ENCODE data around the gene TRPV5.

Gene TRPV5

DNA sequence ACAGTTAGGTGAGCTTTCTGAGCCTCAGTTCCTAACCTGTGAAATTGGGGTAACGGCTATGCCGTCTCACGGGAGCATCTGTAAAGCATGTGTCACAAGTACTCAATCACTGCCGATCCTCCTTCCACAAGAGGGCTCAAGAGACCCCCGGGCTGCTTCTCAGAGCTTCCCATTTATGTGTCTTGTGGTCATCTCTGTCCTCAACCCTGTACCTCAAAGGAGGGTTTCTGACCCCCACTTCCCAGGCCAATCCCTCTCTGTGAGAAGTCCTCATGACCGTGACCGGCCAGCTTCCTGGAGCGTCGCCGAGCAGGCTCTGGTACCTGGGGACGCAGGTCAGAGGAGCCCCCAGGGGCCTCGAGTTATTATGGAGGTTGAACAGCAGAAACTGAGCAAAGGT lies 510 bp upstream of the TRPV5 start:
- TF ChIP-seq, protein P1, sequence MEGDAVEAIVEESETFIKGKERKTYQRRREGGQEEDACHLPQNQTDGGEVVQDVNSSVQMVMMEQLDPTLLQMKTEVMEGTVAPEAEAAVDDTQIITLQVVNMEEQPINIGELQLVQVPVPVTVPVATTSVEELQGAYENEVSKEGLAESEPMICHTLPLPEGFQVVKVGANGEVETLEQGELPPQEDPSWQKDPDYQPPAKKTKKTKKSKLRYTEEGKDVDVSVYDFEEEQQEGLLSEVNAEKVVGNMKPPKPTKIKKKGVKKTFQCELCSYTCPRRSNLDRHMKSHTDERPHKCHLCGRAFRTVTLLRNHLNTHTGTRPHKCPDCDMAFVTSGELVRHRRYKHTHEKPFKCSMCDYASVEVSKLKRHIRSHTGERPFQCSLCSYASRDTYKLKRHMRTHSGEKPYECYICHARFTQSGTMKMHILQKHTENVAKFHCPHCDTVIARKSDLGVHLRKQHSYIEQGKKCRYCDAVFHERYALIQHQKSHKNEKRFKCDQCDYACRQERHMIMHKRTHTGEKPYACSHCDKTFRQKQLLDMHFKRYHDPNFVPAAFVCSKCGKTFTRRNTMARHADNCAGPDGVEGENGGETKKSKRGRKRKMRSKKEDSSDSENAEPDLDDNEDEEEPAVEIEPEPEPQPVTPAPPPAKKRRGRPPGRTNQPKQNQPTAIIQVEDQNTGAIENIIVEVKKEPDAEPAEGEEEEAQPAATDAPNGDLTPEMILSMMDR (IDR thresholded peaks at IDR 0.05; ENCODE audit: low read length, missing control alignments): no peak
- DNase-seq (ENCODE audit: low read depth): no peak
- H3K4me3 ChIP-seq (replicated peaks; ENCODE audit: low read depth, low read length): no peak overlapping the region

DNA sequence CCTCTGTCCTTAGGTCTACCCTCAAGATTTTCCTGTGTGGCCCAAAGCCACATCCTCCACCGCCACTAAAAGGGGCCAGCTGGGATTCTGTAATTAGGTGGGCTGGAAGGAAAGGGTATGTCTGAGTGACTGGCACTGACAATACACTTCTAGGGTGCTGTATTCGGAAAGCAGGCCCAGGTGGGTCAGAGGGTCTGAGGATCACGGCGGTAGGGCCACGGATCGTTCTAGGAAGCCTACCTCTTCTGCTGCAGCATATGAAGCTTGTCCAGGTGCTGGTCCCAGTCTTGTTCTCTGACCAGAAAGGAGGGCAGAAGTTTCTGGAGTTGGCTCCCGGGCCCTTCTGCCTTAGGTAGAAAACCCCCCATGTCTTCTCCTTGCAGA lies 462 bp downstream of the TRPV5 start:
- TF ChIP-seq, protein P1 (IDR thresholded peaks at IDR 0.05; ENCODE audit: low read length, missing control alignments): no peak
- H3K4me3 ChIP-seq (replicated peaks; ENCODE audit: low read depth, low read length): no peak overlapping the region
- DNase-seq (ENCODE audit: low read depth): no peak

DNA sequence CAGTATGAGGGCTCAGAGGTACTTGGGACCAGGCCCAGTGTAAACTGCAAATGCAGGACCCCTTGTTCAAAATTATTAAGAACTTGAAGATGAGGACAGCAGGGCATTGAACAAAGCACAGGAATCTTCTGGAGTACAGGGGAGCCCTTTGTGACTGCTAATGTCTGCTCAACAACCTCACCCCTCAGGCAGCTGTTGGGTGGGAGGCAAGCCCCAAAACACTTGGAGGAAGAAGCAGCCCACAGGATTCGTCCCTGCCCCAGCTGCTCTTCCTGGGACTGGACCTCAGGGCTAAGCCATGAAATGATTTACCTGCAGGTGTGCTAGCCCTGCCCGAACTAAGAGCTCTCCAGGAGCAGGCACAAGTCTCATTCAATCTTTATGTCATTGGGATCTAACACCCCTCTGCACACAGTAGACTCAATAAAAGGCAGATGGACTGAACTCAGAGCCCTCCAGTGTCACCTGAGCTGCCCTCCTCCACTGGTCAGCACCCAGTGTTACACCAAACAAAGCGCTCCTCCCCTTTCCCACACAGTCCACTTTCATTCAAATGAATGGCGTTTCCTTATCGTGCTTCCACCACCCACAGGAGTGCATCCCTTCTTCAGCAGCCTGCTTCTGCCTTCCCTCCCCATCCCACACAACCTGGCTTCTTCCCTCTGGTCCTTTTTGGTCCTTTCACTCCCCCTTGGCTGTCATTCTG lies 1.0 kb downstream of the TRPV5 start:
- H3K4me3 ChIP-seq (replicated peaks; ENCODE audit: low read depth, low read length): no peak overlapping the region
- TF ChIP-seq, protein P1 (IDR thresholded peaks at IDR 0.05; ENCODE audit: low read length, missing control alignments): no peak
- DNase-seq (ENCODE audit: low read depth): no peak

DNA sequence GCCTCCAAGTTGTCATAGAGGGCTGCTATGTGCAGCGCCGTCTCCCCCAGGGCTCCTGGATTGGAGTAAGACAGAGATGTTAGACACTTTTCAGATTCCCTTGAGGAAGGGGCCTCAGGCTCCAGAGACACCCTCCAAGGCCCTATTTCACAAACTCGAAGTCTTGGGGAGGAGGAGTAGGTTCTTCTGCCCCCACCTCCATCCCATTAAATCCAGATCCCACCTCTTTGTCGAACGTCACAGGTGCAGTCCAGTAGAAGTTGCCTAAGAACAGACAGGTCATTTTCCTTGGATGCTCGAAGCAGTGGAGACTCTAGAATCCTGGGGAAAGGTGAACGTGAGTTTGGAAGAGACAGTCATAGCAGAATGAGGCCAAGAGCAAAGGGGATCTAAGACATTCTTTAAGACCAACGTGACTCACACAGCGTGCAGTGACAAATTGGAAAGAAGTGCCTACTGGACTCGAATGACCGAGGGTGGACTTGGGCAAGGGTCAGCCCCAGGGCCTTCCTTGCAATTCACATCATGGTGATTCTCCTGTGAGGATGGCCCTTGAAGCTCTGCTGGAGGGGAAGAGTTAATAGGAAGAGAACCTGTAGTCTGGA lies 3.3 kb downstream of the TRPV5 start:
- H3K4me3 ChIP-seq (replicated peaks; ENCODE audit: low read depth, low read length): no peak overlapping the region
- TF ChIP-seq, protein P1 (IDR thresholded peaks at IDR 0.05; ENCODE audit: low read length, missing control alignments): no peak
- no peak for DNase-seq (ENCODE audit: low read depth)

DNA sequence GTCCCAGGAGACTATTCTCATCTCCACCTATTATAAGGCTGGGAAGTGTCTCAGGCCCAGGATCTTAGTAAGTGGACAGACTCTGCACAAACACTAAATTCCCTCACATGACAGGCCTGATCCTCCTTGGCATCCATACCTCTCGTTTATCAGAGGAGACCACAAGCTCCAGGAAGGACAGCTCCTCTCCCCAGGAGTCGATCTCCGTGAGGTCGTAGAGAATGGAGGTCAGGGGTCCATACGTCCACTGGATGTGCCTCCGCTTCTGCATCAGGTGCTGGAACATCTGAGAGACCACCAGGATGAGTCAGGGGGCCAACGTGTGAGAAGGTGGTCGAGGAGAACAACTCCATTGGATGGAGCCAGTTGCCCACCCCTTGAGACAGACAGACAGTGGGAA lies 5.6 kb downstream of the TRPV5 start:
- no peak overlapping the region for H3K4me3 ChIP-seq (replicated peaks; ENCODE audit: low read depth, low read length)
- DNase-seq (ENCODE audit: low read depth): no peak
- TF ChIP-seq, protein P1 (IDR thresholded peaks at IDR 0.05; ENCODE audit: low read length, missing control alignments): no peak

DNA sequence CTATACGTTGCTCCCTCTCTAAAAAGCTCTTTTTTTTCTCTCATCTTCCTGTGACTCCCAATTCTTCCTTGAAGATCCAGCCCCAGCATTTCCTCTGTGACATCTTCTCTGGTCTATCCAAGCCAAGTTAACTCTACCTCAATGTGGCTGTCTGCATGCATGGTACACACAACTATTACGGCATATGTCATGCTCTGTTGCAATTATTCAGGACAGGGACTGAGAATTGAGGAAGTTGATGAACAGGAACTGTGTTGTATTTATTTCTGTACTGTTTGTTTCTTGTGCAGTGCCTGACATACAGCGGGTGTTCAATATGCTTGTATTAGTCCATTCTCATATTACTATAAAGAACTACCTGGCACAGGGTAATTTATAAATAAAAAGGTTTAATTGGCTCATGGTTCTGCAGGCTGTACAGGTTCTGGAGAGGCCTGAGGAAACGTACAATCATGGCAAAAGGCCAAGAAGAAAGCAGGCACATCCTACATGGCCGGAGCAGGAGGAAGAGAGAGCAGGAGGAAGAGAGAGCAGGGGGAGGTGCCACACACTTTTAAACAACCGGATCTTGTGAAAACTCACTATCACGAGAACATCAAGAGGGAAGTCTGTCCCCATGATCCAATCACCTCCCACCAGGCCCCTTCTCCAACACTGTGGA lies 6.3 kb downstream of the TRPV5 start:
- H3K4me3 ChIP-seq (replicated peaks; ENCODE audit: low read depth, low read length): no peak overlapping the region
- no peak for DNase-seq (ENCODE audit: low read depth)
- TF ChIP-seq, protein P1 (IDR thresholded peaks at IDR 0.05; ENCODE audit: low read length, missing control alignments): no peak
